ENCODE data around the gene B4GALNT4.

B4GALNT4 gene

GRCh38 chr11:371716-372590, 2.7 kb downstream of the B4GALNT4 start:
- DNase-seq, result no peak
- in situ Hi-C loops (cut with MboI; ENCODE audit: low pct_unique_long_range_greater_than_20kb, low sequenced_read_pairs), result no loop called here

DNA sequence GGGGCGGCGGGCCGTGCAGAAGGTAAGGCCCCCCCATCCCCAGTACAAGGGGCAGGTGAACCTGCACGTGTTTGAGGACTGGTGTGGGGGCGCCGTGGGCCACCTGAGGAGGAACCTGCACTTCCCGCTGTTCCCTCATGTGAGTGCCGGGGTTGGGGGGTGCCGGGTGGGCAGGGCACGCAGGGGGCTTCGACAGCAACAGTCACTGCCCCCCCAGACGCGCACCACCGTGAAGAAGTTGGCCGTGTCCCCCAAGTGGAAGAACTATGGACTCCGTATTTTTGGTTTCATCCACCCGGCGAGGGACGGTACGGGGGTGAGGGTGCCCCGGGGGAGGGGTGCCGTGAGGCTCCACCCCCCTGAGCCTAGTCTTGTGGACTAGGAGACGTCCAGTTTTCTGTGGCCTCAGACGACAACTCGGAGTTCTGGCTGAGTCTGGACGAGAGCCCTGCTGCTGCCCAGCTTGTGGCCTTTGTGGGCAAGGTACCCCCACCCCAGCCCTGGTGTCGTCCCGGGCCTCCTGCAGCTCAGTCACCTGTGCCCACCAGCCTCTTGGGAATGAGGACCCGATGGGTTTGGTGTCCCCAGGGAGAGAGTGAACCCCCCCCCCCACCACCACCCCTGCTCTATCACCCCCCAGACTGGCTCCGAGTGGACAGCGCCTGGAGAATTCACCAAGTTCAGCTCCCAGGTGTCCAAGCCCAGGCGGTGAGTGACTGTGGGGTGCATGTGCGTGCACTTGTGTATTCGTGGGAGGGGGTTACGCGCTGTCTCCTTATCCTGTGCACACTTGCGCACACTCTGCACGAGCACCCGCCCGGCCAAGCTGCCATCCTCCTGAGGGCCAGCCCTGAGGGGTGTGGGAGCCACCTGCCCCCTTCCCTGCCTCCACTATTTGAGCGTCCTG, 3.8 kb downstream of the B4GALNT4 start:
- in situ Hi-C loops (cut with MboI; ENCODE audit: low pct_unique_long_range_greater_than_20kb, low sequenced_read_pairs), result no loop called here
- DNase-seq, result no peak

DNA sequence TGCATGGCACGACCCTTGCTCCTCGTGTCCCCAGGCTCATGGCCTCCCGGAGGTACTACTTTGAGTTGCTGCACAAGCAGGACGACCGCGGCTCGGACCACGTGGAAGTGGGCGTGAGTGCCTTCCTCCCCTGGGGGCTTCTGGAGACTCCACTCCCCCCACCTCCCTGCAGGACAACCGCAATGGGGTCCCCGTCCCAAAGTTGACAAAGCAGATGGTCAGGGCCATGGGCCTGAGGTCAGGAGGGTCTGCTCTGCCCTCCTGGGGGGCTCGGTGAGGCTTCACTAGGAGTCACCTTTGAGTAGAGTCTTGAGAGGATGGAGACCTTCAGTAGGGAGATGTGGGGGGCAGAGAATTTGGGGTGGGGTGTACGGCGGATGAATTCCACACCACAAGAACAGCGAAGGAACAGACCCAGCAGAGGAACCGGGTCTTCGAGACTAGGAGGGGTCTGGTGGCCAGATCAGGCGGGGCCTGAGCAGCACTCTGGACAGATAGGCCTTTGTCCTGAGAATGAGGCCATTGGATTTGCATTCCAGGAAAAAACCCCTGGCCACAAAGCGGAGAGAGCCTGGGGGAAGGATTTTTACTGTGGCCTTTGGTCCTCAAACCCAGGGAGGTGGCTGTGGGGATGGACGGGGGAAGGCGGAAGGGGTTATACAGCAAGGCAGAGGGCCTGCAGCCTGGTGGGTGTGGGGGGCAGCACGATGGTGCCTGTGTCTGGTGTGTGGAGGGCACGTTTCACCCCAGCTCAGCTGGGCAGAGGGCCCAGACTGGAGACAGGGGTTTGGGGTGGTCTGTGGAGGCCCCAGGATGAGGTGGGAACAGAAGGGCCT, 4.6 kb downstream of the B4GALNT4 start:
- no peak for DNase-seq
- in situ Hi-C loops (cut with MboI; ENCODE audit: low pct_unique_long_range_greater_than_20kb, low sequenced_read_pairs), result no loop called here

GRCh38 chr11:375065-376025, 6.0 kb downstream of the B4GALNT4 start:
- no peak for DNase-seq
- in situ Hi-C loops (cut with MboI; ENCODE audit: low pct_unique_long_range_greater_than_20kb, low sequenced_read_pairs), result no loop called here

GRCh38 chr11:376531-377173, 7.4 kb downstream of the B4GALNT4 start:
- no peak for DNase-seq
- in situ Hi-C loops (cut with MboI; ENCODE audit: low pct_unique_long_range_greater_than_20kb, low sequenced_read_pairs), result no loop called here

GRCh38 chr11:377174-377865, 8.0 kb downstream of the B4GALNT4 start:
- in situ Hi-C loops (cut with MboI; ENCODE audit: low pct_unique_long_range_greater_than_20kb, low sequenced_read_pairs), result no loop called here
- DNase-seq, result no peak

GRCh38 chr11:377883-378500, 8.7 kb downstream of the B4GALNT4 start:
- DNase-seq, result no peak
- in situ Hi-C loops (cut with MboI; ENCODE audit: low pct_unique_long_range_greater_than_20kb, low sequenced_read_pairs), result no loop called here

DNA sequence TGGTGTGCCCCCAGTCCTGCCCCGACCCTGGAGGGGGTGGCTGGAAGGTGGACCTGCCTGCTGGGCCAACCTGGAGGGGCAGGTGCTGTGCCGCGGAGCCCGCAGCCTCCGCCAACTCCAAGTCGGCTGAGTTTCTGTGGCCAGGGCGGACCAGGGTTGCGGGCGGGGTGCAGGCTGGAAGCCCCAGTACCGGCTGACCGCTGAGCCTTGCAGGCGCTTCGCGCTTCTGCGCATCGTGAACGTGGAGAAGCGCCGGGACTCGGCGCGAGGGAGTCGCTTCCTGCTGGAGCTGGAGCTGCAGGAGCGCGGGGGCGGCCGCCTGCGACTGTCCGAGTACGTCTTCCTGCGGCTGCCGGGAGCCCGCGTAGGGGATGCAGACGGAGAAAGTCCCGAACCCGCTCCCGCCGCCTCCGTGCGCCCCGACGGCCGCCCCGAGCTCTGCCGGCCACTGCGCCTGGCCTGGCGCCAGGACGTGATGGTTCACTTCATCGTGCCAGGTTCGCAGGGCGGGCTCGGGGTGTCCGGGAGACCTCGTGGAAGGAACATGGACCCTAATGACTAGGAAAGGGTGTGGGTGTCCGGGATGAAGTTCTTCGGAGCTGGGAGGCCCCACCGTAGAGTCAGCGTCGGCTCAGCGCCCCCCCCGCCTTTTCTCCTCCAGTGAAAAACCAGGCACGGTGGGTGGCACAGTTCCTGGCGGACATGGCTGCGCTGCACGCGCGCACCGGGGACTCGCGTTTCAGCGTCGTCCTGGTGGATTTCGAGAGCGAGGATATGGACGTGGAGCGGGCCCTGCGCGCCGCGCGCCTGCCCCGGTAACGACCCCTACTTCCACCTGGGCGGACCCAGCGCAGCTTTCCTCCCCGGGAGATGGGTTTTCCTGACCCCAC, 10.2 kb downstream of the B4GALNT4 start:
- DNase-seq, result no peak
- in situ Hi-C loops (cut with MboI; ENCODE audit: low pct_unique_long_range_greater_than_20kb, low sequenced_read_pairs), result no loop called here

- no peak for DNase-seq
- in situ Hi-C loops (cut with MboI; ENCODE audit: low pct_unique_long_range_greater_than_20kb, low sequenced_read_pairs), result no loop called here
These were observed 10.8 kb downstream of the B4GALNT4 start for GRCh38 chr11:380095-380480.

- in situ Hi-C loops (cut with MboI; ENCODE audit: low pct_unique_long_range_greater_than_20kb, low sequenced_read_pairs), result no loop called here
- no peak for DNase-seq
These were observed 11.2 kb downstream of the B4GALNT4 start for GRCh38 chr11:380491-380890.

- DNase-seq, result no peak
- in situ Hi-C loops (cut with MboI; ENCODE audit: low pct_unique_long_range_greater_than_20kb, low sequenced_read_pairs), result no loop called here
These were observed 11.7 kb downstream of the B4GALNT4 start for GRCh38 chr11:380996-381395.

GRCh38 chr11:381501-382072, 12.3 kb downstream of the B4GALNT4 start:
- no peak for DNase-seq
- in situ Hi-C loops (cut with MboI; ENCODE audit: low pct_unique_long_range_greater_than_20kb, low sequenced_read_pairs), result no loop called here

DNA sequence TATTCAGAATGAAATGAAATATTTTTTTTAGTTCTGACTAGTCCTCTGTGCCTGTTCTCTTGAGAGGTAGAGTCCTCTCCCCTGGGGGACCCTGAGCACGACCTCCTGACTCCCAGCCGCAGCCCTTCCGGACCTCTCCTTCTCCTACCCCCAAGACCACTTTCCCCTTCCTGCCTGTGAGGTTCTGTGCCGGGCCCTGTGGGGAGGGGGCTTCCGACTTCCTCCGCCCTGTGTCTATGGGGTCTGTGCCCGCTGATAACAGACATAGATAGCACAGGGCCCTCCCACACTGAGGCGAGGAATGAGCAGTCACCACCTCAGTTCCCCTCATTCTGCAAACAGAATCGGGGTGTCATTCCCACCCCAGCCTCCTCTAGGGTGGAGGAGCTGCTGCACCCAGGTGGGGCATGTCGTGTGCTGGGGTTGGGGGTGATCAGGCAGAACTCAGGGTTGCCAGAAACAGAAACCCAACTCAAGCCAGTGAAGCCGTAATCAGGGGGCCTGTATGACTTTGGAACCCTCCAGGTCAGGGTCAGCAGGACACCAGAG, 12.9 kb downstream of the B4GALNT4 start:
- in situ Hi-C loops (cut with MboI; ENCODE audit: low pct_unique_long_range_greater_than_20kb, low sequenced_read_pairs), result no loop called here
- no peak for DNase-seq

GRCh38 chr11:383431-383830, 14.1 kb downstream of the B4GALNT4 start:
- in situ Hi-C loops (cut with MboI; ENCODE audit: low pct_unique_long_range_greater_than_20kb, low sequenced_read_pairs), result no loop called here
- DNase-seq, result no peak

DNA sequence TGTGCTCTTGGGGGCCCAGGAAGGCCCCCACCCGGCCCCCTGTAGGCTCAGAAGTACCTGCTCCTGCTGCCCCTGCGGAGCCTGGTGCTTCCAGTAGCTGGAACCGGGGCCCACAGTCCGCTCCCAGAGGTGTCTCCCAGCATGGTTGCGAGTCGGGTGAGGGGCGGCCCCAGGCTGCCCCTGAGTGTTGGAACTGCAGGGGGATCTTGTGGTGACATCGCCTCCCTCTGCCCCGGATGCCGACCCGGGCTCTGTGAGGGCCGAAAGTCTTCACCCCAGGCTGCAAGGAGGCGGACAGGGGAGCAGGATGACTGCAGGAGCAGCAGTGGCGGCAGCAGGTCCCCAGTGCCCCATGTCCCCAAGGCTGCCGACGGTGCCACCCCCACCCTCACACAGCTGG, 15.2 kb downstream of the B4GALNT4 start:
- DNase-seq, result no peak
- in situ Hi-C loops (cut with MboI; ENCODE audit: low pct_unique_long_range_greater_than_20kb, low sequenced_read_pairs), result no loop called here

Data from KBM-7 (cell line).